Liver (tissue), 9 donors: ENCODE results near the gene PRG2. TPM values are rescaled to one million over a fixed set of nuclear protein-coding genes. Genes with fewer than 3 reads are reported as not detected.

Experiments
- DNase-seq: peaks from one replicate; pipeline ENCODE4 v3.0.0-alpha.2; 2017; ENCODE audit warnings: low spot score
- H3K27ac ChIP-seq, 2 donors: one replicate each; pipeline ENCODE4 v1.7.0; 2013; ENCODE audit warnings: inconsistent platforms in 2 of 2, low read length in 2 of 2, control low read depth in 1 of 2, low read depth in 1 of 2, mild to moderate bottlenecking in 1 of 2
- H3K27me3 ChIP-seq, 4 donors: one replicate each; pipeline versions ENCODE4 v1.6.1 to v1.7.0; 2013; ENCODE audit warnings: low read length in 3 of 4, inconsistent platforms in 1 of 4, mild to moderate bottlenecking in 1 of 4, moderate library complexity in 1 of 4; ENCODE audit not compliant: control insufficient read depth in 4 of 4, insufficient read depth in 4 of 4
- H3K36me3 ChIP-seq, 4 donors: one replicate each; pipeline versions ENCODE4 v1.6.1 to v1.7.0; 2013; ENCODE audit warnings: low read length in 3 of 4, mild to moderate bottlenecking in 3 of 4, low read depth in 1 of 4, moderate library complexity in 1 of 4; ENCODE audit not compliant: control insufficient read depth in 4 of 4, insufficient read depth in 3 of 4
- H3K4me1 ChIP-seq, 4 donors: one replicate each; pipeline versions ENCODE4 v1.6.1 to v1.7.0; 2013; ENCODE audit warnings: low read length in 3 of 4, mild to moderate bottlenecking in 3 of 4, moderate library complexity in 1 of 4; ENCODE audit not compliant: control insufficient read depth in 4 of 4, insufficient read depth in 4 of 4
- H3K4me3 ChIP-seq, 3 donors: one replicate each; pipeline versions ENCODE4 v1.6.1 to v1.7.0; 2013; ENCODE audit warnings: low read length in 3 of 3, control low read depth in 1 of 3, low read depth in 1 of 3, mild to moderate bottlenecking in 1 of 3
- H3K9ac ChIP-seq, 2 donors: one replicate each; pipeline ENCODE4 v1.7.0; 2013; ENCODE audit warnings: low read length in 2 of 2, mild to moderate bottlenecking in 2 of 2, moderate library complexity in 2 of 2, control low read depth in 1 of 2, low read depth in 1 of 2
- H3K9me3 ChIP-seq, 4 donors: one replicate each; pipeline versions ENCODE4 v1.6.1 to v1.7.0; 2013; ENCODE audit warnings: low read length in 3 of 4; ENCODE audit not compliant: control insufficient read depth in 4 of 4
- ATF3 ChIP-seq: IDR thresholded peaks from 2 replicates; pipeline ENCODE4 v1.6.1; 2016; ENCODE audit warnings: antibody characterized with exemption
- EGR1 ChIP-seq, 2 donors: IDR thresholded peaks; 2 replicates each; pipeline ENCODE4 v1.6.1; 2016 to 2018; ENCODE audit warnings: antibody characterized with exemption in 2 of 2, low read depth in 2 of 2
- FOXA1 ChIP-seq: IDR thresholded peaks from 2 replicates; pipeline ENCODE4 v1.6.1; 2016; ENCODE audit warnings: antibody characterized with exemption
- FOXA2 ChIP-seq: IDR thresholded peaks from 2 replicates; pipeline ENCODE4 v1.6.1; 2016; ENCODE audit warnings: antibody characterized with exemption
- GABPA ChIP-seq, 2 donors: IDR thresholded peaks in 1 of 2; conservative IDR thresholded peaks in 1 of 2; 2 replicates each; pipeline ENCODE4 v1.6.1; 2016; ENCODE audit warnings: antibody characterized with exemption in 2 of 2, mild to moderate bottlenecking in 1 of 2, moderate library complexity in 1 of 2
- HNF4A ChIP-seq, 2 donors: conservative IDR thresholded peaks; 2 replicates each; pipeline ENCODE4 v1.6.1; 2016; ENCODE audit warnings: antibody characterized with exemption in 2 of 2, mild to moderate bottlenecking in 2 of 2
- JUND ChIP-seq, 2 donors: IDR thresholded peaks; 2 replicates each; pipeline ENCODE4 v1.6.1; 2016; ENCODE audit warnings: antibody characterized with exemption in 2 of 2
- NR2F2 ChIP-seq: IDR thresholded peaks from 2 replicates; pipeline ENCODE4 v1.6.1; 2016; ENCODE audit warnings: antibody characterized with exemption
- RAD21 ChIP-seq, 2 donors: IDR thresholded peaks; 2 replicates each; pipeline ENCODE4 v1.6.1; 2016; ENCODE audit warnings: antibody characterized with exemption in 2 of 2, mild to moderate bottlenecking in 2 of 2
- RXRA ChIP-seq, 2 donors: IDR thresholded peaks; 2 replicates each; pipeline ENCODE4 v1.6.1; 2017 to 2018; ENCODE audit warnings: antibody characterized with exemption in 2 of 2, mild to moderate bottlenecking in 1 of 2
- SP1 ChIP-seq: IDR thresholded peaks from 2 replicates; pipeline ENCODE4 v1.6.1; 2018; ENCODE audit warnings: antibody characterized with exemption, mild to moderate bottlenecking
- TAF1 ChIP-seq: conservative IDR thresholded peaks from 2 replicates; pipeline ENCODE4 v1.6.1; 2016; ENCODE audit warnings: antibody characterized with exemption, mild to moderate bottlenecking
- YY1 ChIP-seq: IDR thresholded peaks from 2 replicates; pipeline ENCODE4 v1.6.1; 2016; ENCODE audit warnings: antibody characterized with exemption, mild to moderate bottlenecking
- WGBS: extraction: QIAGEN DNeasy Blood & Tissue Kit; methylation state at CpG from one replicate; pipeline ENCODE4 v1.1.7; 2013; 5-methylcytosine and 5-hydroxymethylcytosine counted together
- polyA plus RNA-seq, 2 donors: library from polyadenylated mRNA; stranded (reverse) in 1 of 2; unstranded in 1 of 2; fragments of 200-250 nt in 1 of 2; fragments of >200 nt in 1 of 2; fragmentation: Nextera tagmentation in 1 of 2; extraction: Ambion mirVana in 1 of 2; gene quantifications; one replicate each; pipeline versions ENCODE4 v1.2.1 to v1.2.3, GENCODE V29; 2013 to 2015
- total RNA-seq, 2 donors: library from RNA; depleted of rRNA; stranded (reverse); fragments of >200 nt; gene quantifications; one replicate each; pipeline ENCODE4 v1.2.3, GENCODE V29; 2014
- TF ChIP-seq, protein P1 (sequence below): IDR thresholded peaks from 2 replicates; pipeline ENCODE4 v1.6.1; 2016; ENCODE audit warnings: antibody characterized with exemption
- TF ChIP-seq, protein P2 (sequence below): IDR thresholded peaks from 2 replicates; pipeline ENCODE4 v1.6.1; 2016; ENCODE audit warnings: antibody characterized with exemption
- TF ChIP-seq, protein P3 (sequence below): IDR thresholded peaks from 2 replicates; pipeline ENCODE4 v1.6.1; 2016; ENCODE audit warnings: antibody characterized with exemption, mild to moderate bottlenecking
- TF ChIP-seq, protein P4 (sequence below): fragments of 150-350 bp; IDR thresholded peaks from 2 replicates; pipeline ENCODE4 v1.5.1; 2017; ENCODE audit warnings: improper control_type of control experiment, low read depth, low read length; ENCODE audit not compliant: missing input control
- donor health status: healthy.
- donor health status: healthy.
- donor health status: healthy.
- donor health status: healthy.
- donor health status: healthy.

The PRG2 gene
- total and polyA plus RNA-seq, 4 donors: 0.74 to 24.2 (median 1.2) TPM; not detected in 1

- TF ChIP-seq, protein P1, sequence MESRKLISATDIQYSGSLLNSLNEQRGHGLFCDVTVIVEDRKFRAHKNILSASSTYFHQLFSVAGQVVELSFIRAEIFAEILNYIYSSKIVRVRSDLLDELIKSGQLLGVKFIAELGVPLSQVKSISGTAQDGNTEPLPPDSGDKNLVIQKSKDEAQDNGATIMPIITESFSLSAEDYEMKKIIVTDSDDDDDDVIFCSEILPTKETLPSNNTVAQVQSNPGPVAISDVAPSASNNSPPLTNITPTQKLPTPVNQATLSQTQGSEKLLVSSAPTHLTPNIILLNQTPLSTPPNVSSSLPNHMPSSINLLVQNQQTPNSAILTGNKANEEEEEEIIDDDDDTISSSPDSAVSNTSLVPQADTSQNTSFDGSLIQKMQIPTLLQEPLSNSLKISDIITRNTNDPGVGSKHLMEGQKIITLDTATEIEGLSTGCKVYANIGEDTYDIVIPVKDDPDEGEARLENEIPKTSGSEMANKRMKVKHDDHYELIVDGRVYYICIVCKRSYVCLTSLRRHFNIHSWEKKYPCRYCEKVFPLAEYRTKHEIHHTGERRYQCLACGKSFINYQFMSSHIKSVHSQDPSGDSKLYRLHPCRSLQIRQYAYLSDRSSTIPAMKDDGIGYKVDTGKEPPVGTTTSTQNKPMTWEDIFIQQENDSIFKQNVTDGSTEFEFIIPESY: no peak
- TF ChIP-seq SP1: no peak
- no peak for TF ChIP-seq YY1
Measured at GRCh38 chr11:57386178-57386940, 4.1 kb downstream of the PRG2 start (continued).

DNA sequence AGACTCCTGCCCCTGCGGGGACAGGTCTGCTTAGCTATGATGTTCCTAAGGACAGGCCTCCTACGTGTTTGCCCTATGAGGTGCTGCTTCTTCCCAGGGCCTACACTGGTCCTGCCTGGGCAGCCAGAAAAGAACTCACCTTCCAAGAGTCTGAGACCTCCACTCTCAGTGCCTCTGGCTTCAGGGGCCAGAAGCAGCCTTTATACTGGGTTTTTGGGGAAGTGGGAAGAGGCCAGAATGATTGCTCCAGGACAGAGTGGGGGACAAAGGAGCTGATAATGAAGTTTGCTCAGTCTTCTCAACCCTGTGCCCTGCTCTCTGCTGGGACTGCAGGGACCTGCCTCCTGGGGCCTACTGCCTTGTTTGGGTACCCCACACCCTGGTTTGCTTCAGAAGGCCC is 9.5 kb downstream of the PRG2 start, which contains the start of gene PRG3:
PRG3 (minus strand) TSS at position 176 of the 400 bp plus-strand sequence. CDS start 442 bp downstream, outside the sequence.
- no peak within 1 kb of the TSS for H3K27ac ChIP-seq
- no peaks in the 10 kb centered on the region for H3K36me3 ChIP-seq
- H3K9ac ChIP-seq: no peak within 1 kb of the TSS
- TF ChIP-seq GABPA (IDR thresholded peaks at IDR 0.05 in 1 of 2, conservative IDR thresholded peaks at IDR 0.05 in 1 of 2) (no peak), EGR1 (IDR thresholded peaks at IDR 0.05; ENCODE audit: low read depth in 2 of 2) (no peak), RXRA (IDR thresholded peaks at IDR 0.05) (no peak), RAD21 (IDR thresholded peaks at IDR 0.05) (no peak), NR2F2 (no peak), YY1 (no peak), SP1 (no peak), JUND (IDR thresholded peaks at IDR 0.05) (no peak), HNF4A (conservative IDR thresholded peaks at IDR 0.05) (no peak), ATF3 (no peak), TAF1 (no peak), FOXA1 (no peak), FOXA2 (no peak)
- TF ChIP-seq, protein P2, sequence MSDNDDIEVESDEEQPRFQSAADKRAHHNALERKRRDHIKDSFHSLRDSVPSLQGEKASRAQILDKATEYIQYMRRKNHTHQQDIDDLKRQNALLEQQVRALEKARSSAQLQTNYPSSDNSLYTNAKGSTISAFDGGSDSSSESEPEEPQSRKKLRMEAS: no peak
- TF ChIP-seq, protein P1: no peak
- TF ChIP-seq, protein P3, sequence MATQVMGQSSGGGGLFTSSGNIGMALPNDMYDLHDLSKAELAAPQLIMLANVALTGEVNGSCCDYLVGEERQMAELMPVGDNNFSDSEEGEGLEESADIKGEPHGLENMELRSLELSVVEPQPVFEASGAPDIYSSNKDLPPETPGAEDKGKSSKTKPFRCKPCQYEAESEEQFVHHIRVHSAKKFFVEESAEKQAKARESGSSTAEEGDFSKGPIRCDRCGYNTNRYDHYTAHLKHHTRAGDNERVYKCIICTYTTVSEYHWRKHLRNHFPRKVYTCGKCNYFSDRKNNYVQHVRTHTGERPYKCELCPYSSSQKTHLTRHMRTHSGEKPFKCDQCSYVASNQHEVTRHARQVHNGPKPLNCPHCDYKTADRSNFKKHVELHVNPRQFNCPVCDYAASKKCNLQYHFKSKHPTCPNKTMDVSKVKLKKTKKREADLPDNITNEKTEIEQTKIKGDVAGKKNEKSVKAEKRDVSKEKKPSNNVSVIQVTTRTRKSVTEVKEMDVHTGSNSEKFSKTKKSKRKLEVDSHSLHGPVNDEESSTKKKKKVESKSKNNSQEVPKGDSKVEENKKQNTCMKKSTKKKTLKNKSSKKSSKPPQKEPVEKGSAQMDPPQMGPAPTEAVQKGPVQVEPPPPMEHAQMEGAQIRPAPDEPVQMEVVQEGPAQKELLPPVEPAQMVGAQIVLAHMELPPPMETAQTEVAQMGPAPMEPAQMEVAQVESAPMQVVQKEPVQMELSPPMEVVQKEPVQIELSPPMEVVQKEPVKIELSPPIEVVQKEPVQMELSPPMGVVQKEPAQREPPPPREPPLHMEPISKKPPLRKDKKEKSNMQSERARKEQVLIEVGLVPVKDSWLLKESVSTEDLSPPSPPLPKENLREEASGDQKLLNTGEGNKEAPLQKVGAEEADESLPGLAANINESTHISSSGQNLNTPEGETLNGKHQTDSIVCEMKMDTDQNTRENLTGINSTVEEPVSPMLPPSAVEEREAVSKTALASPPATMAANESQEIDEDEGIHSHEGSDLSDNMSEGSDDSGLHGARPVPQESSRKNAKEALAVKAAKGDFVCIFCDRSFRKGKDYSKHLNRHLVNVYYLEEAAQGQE: no peak
- TF ChIP-seq, protein P4, sequence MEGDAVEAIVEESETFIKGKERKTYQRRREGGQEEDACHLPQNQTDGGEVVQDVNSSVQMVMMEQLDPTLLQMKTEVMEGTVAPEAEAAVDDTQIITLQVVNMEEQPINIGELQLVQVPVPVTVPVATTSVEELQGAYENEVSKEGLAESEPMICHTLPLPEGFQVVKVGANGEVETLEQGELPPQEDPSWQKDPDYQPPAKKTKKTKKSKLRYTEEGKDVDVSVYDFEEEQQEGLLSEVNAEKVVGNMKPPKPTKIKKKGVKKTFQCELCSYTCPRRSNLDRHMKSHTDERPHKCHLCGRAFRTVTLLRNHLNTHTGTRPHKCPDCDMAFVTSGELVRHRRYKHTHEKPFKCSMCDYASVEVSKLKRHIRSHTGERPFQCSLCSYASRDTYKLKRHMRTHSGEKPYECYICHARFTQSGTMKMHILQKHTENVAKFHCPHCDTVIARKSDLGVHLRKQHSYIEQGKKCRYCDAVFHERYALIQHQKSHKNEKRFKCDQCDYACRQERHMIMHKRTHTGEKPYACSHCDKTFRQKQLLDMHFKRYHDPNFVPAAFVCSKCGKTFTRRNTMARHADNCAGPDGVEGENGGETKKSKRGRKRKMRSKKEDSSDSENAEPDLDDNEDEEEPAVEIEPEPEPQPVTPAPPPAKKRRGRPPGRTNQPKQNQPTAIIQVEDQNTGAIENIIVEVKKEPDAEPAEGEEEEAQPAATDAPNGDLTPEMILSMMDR: no peak
- H3K27me3 ChIP-seq: no peaks in the 10 kb centered on the region
- H3K4me1 ChIP-seq: no peaks in the 10 kb centered on the region
- no peak within 1 kb of the TSS for H3K4me3 ChIP-seq
- no peaks in the 10 kb centered on the region for H3K9me3 ChIP-seq
- WGBS: 80% methylated on average over 2 of the region's 2 CpGs
- DNase-seq: no peak
